ENCODE results near the gene IL3. TPM values are rescaled to one million over a fixed set of nuclear protein-coding genes. Genes with fewer than 3 reads are reported as not detected.

Gene IL3
- total RNA-seq, 1 experiment from 2014 or later = not detected

DNA sequence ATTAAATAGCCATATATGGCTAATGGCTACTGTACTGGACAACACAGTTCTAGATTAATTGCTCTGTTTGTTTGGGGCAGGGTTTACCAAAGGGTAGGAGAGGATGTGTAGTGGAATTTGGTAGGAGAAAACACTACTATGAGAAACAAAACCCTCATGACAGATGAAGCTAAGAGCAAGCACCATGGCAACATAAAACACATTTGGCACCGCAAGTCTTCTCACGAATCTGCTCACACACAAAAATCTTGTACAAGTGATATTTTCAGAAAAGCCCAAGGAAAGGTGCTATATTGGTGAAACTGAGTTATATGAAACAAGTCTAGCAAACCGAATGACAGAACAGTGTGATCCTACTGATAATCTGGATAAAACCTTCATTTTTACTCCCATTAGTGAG lies 51.7 kb downstream of the IL3 start:
- H3K9me3 Mint-ChIP-seq = no peaks in the 10 kb centered on the region
- H3K4me3 Mint-ChIP-seq = no peak overlapping the region
- H3K36me3 Mint-ChIP-seq = no peaks in the 10 kb centered on the region
- H3K4me1 Mint-ChIP-seq = 0 out of 2 replicates have a peak, but pooled peaks cover 4% of the 10 kb centered on the region
- ATAC-seq (no peak), DNase-seq (ENCODE audit: low spot score) (no peak)
- CTCF ChIA-PET = interaction anchor here (1.9 kb wide), 1 partner anchor 49 kb away, joined by 4 read pairs; no protein-coding TSS in a partner anchor
- no peak overlapping the region for H3K27ac Mint-ChIP-seq
- POLR2A ChIA-PET = no interaction called here
- H3K27me3 Mint-ChIP-seq (ENCODE audit: low read depth) = no peaks in the 10 kb centered on the region; the same call in 1 of the 2 replicates
- TF ChIP-seq ZNF532 (CRISPR knock-in tag; IDR thresholded peaks at IDR 0.05; ENCODE audit: borderline replicate concordance) (no peak), ZNF232 (CRISPR knock-in tag; IDR thresholded peaks at IDR 0.05) (no peak), ETV6 (CRISPR knock-in tag; IDR thresholded peaks at IDR 0.05) (no peak), HMGA2 (CRISPR knock-in tag; IDR thresholded peaks at IDR 0.05) (no peak), TEAD1 (CRISPR knock-in tag; IDR thresholded peaks at IDR 0.05) (no peak), TEAD4 (CRISPR knock-in tag; IDR thresholded peaks at IDR 0.05) (no peak), NR2C2 (CRISPR knock-in tag; IDR thresholded peaks at IDR 0.05) (no peak), JUN (CRISPR knock-in tag; IDR thresholded peaks at IDR 0.05) (no peak), GRHL2 (CRISPR knock-in tag; IDR thresholded peaks at IDR 0.05; ENCODE audit: insufficient replicate concordance, severe bottlenecking) (no peak), MXD4 (CRISPR knock-in tag; IDR thresholded peaks at IDR 0.05; ENCODE audit: borderline replicate concordance) (no peak), NFYB (CRISPR knock-in tag; conservative IDR thresholded peaks at IDR 0.05; ENCODE audit: low read depth) (no peak), NR1H2 (CRISPR knock-in tag; IDR thresholded peaks at IDR 0.05) (no peak), ESRRA (CRISPR knock-in tag; IDR thresholded peaks at IDR 0.05; ENCODE audit: borderline replicate concordance) (no peak), FOXJ3 (CRISPR knock-in tag; IDR thresholded peaks at IDR 0.05; ENCODE audit: borderline replicate concordance) (no peak)
- TF ChIP-seq, protein P1, sequence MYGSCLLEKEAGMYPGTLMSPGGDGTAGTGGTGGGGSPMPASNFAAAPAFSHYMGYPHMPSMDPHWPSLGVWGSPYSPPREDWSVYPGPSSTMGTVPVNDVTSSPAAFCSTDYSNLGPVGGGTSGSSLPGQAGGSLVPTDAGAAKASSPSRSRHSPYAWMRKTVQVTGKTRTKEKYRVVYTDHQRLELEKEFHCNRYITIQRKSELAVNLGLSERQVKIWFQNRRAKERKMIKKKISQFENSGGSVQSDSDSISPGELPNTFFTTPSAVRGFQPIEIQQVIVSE (CRISPR knock-in tag; IDR thresholded peaks at IDR 0.05; ENCODE audit: borderline replicate concordance) = no peak
- TF ChIP-seq, protein P2, sequence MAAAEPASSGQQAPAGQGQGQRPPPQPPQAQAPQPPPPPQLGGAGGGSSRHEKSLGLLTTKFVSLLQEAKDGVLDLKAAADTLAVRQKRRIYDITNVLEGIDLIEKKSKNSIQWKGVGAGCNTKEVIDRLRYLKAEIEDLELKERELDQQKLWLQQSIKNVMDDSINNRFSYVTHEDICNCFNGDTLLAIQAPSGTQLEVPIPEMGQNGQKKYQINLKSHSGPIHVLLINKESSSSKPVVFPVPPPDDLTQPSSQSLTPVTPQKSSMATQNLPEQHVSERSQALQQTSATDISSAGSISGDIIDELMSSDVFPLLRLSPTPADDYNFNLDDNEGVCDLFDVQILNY (CRISPR knock-in tag; IDR thresholded peaks at IDR 0.05) = no peak

Other genes starting within 250 kb of the IL3 start
- gene MEIKIN, start 115.0 kb upstream of the IL3 start, total RNA-seq (2021) = not detected in 3 replicates
- 2.6 to 4.8 TPM (median 3.7 TPM) in 3 replicates for gene ACSL6, start 49.0 kb upstream of the IL3 start, total RNA-seq (2021)
- 0.25 TPM in 1 of 3 replicates, not detected in the others for gene CSF2, start 13.1 kb downstream of the IL3 start, total RNA-seq (2021)
- 15.1 to 19.0 TPM (median 17.8 TPM) in 3 replicates for gene P4HA2, start 167.2 kb downstream of the IL3 start, total RNA-seq (2021)
- 10.6 to 15.2 TPM (median 11.4 TPM) in 3 replicates for gene PDLIM4, start 197.0 kb downstream of the IL3 start, total RNA-seq (2021)
- 0.34 to 0.50 TPM (median 0.35 TPM) in 3 replicates for gene SLC22A4, start 233.7 kb downstream of the IL3 start, total RNA-seq (2021)

All from WTC11 (cell line).